Brain microvascular endothelial cell (primary cell): Measurements from ENCODE around the gene UBE2E2.

Experiments used
- DNase-seq: peaks from one replicate; pipeline ENCODE4 v3.0.0-alpha.2; 2020
- H3K27ac ChIP-seq: fragments of 250-450 bp; sonication (Bioruptor Pico); 2 replicates; pipeline ENCODE4 v1.5.1; 2020; ENCODE audit warnings: mild to moderate bottlenecking, moderate library complexity
- H3K27me3 ChIP-seq: fragments of 250-450 bp; sonication (Bioruptor Pico); replicated peaks from 2 replicates; pipeline ENCODE4 v1.5.1; 2020; ENCODE audit warnings: mild to moderate bottlenecking
- H3K36me3 ChIP-seq: fragments of 250-450 bp; sonication (Bioruptor Pico); replicated peaks from 2 replicates; pipeline ENCODE4 v1.5.1; 2020; ENCODE audit warnings: mild to moderate bottlenecking
- H3K4me3 ChIP-seq: 2 replicates; pipeline ENCODE4 v1.5.1; 2011; ENCODE audit warnings: low read depth, mild to moderate bottlenecking, control low read depth, low read length, moderate library complexity
- CTCF ChIP-seq: IDR thresholded peaks from 2 replicates; pipeline ENCODE4 v1.5.1; 2011; ENCODE audit warnings: low read depth, mild to moderate bottlenecking, moderate library complexity, low read length, control low read depth, inconsistent platforms; ENCODE audit errors: missing control alignments
- in situ Hi-C: cut with HindIII; loops from 2 replicates; pipeline ENCODE4 v1.10.0; 2017; ENCODE audit warnings: low sequenced_read_pairs, low pct_ligation_motif_present

Gene UBE2E2

GRCh38 chr3:23566499-23566898, 363.4 kb downstream of the UBE2E2 start:
- H3K4me3 ChIP-seq = no peak overlapping the region
- TF ChIP-seq CTCF = no peak
- in situ Hi-C loops = no loop called here
- H3K36me3 ChIP-seq = no peaks in the 10 kb centered on the region
- no peaks in the 10 kb centered on the region for H3K27me3 ChIP-seq
- DNase-seq = no peak
- H3K27ac ChIP-seq = no peak overlapping the region

GRCh38 chr3:23567917-23568316, 364.8 kb downstream of the UBE2E2 start:
- TF ChIP-seq CTCF = no peak
- Histone ChIP-seq H3K36me3 (no peaks in the 10 kb centered on the region), H3K27ac (peak overlapping the region; percentile 54), H3K27me3 (no peaks in the 10 kb centered on the region), H3K4me3 (no peak overlapping the region)
- in situ Hi-C loops = no loop called here
- DNase-seq = peak; percentile 99

- in situ Hi-C loops = no loop called here
- DNase-seq = no peak
- no peak for TF ChIP-seq CTCF
- no peak overlapping the region for H3K27ac ChIP-seq
- no peaks in the 10 kb centered on the region for H3K36me3 ChIP-seq
- H3K4me3 ChIP-seq = no peak overlapping the region
- no peaks in the 10 kb centered on the region for H3K27me3 ChIP-seq
Observed at GRCh38 chr3:23573827-23574226, 370.7 kb downstream of the UBE2E2 start.

- in situ Hi-C loops = no loop called here
Observed at GRCh38 chr3:23574822-23575315, 371.7 kb downstream of the UBE2E2 start.

GRCh38 chr3:23575697-23576096, 372.6 kb downstream of the UBE2E2 start:
- Histone ChIP-seq H3K27me3 (no peaks in the 10 kb centered on the region), H3K4me3 (no peak overlapping the region), H3K27ac (no peak overlapping the region), H3K36me3 (no peaks in the 10 kb centered on the region)
- TF ChIP-seq CTCF = no peak
- DNase-seq = peak; percentile 18
- in situ Hi-C loops = no loop called here

More at GRCh38 chr3:23574822-23575315, 371.7 kb downstream of the UBE2E2 start:
- H3K27ac ChIP-seq = no peak overlapping the region
- TF ChIP-seq CTCF = no peak
- no peak overlapping the region for H3K4me3 ChIP-seq
- H3K36me3 ChIP-seq = no peaks in the 10 kb centered on the region
- H3K27me3 ChIP-seq = no peaks in the 10 kb centered on the region
- no peak for DNase-seq

- Histone ChIP-seq H3K4me3 (no peak overlapping the region), H3K27ac (no peak overlapping the region), H3K27me3 (no peaks in the 10 kb centered on the region), H3K36me3 (no peaks in the 10 kb centered on the region)
- in situ Hi-C loops = no loop called here
- TF ChIP-seq CTCF = no peak
- no peak for DNase-seq
Observed at GRCh38 chr3:23576379-23576959, 373.3 kb downstream of the UBE2E2 start.
